Kidney epithelial cell (primary cell): ENCODE data around the gene NTNG1. TPM values are rescaled to one million over a fixed set of nuclear protein-coding genes. Genes with fewer than 3 reads are reported as not detected.

Experiments used
- DNase-seq: peaks from one replicate; pipeline ENCODE4 v3.0.0-alpha.2; 2010; ENCODE audit warnings: low read depth
- H3K27me3 ChIP-seq: 2 replicates; pipeline ENCODE4 v1.6.0; 2011; ENCODE audit warnings: low read length; ENCODE audit not compliant: control insufficient read depth, insufficient read depth
- H3K36me3 ChIP-seq: 2 replicates; pipeline ENCODE4 v1.5.1; 2011; ENCODE audit warnings: low read length; ENCODE audit not compliant: control insufficient read depth, insufficient read depth
- H3K4me3 ChIP-seq: 2 replicates; pipeline ENCODE4 v1.5.1; 2011; ENCODE audit warnings: low read depth, mild to moderate bottlenecking, control low read depth, low read length
- total RNA-seq: library from RNA; depleted of rRNA; stranded (reverse); fragments of >200 nt; gene quantifications from 2 replicates; pipeline ENCODE4 v1.2.3, GENCODE V29; 2015
- TF ChIP-seq, protein P1 (sequence below): IDR thresholded peaks from 2 replicates; pipeline ENCODE4 v1.5.1; 2011; ENCODE audit warnings: mild to moderate bottlenecking, moderate library complexity, low read length, control low read depth, inconsistent platforms; ENCODE audit not compliant: insufficient read depth, poor library complexity, severe bottlenecking

The NTNG1 gene
- total RNA-seq, 1 donor from 2014 or later, result 3.7 TPM

DNA sequence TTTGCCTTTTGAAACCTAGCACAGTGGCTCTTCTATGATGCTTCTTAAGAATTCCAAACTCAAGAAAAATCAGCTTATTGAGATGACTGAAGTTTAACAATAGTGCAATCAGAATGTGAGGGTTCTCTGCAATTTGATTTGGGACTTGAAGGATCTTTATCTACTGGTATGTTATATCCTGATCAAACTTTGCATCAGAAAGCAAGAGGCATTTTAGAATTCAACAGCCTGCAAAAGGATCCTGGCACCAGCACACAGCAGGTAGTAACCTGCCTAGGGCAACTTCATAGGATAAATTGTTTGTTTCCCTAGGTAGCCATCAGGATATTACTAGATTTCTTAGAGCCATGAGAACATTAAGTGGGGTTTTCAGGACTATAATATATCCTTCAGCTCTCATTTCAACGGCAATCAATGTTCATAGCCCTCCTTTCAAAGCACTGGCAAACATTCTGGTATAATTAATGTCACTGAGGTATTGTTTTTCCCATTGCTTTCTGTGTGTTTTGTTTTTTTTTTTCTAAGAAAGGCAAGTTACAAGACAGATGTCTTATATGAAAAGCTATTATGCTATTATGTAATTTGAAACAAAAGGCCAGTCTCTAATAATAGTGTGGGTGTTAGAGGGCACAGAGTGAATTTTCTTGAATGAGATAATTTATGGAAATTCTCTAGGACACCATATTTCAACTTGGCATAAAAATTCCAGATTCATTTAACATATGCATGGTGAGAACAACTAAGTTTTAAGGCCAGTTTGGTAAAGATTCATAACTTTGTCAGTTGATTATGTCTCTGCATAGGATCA lies 34.5 kb downstream of the NTNG1 start:
- no peaks in the 10 kb centered on the region for H3K36me3 ChIP-seq
- no peak for DNase-seq
- no peak overlapping the region for H3K4me3 ChIP-seq
- TF ChIP-seq, protein P1, sequence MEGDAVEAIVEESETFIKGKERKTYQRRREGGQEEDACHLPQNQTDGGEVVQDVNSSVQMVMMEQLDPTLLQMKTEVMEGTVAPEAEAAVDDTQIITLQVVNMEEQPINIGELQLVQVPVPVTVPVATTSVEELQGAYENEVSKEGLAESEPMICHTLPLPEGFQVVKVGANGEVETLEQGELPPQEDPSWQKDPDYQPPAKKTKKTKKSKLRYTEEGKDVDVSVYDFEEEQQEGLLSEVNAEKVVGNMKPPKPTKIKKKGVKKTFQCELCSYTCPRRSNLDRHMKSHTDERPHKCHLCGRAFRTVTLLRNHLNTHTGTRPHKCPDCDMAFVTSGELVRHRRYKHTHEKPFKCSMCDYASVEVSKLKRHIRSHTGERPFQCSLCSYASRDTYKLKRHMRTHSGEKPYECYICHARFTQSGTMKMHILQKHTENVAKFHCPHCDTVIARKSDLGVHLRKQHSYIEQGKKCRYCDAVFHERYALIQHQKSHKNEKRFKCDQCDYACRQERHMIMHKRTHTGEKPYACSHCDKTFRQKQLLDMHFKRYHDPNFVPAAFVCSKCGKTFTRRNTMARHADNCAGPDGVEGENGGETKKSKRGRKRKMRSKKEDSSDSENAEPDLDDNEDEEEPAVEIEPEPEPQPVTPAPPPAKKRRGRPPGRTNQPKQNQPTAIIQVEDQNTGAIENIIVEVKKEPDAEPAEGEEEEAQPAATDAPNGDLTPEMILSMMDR, result no peak
- H3K27me3 ChIP-seq, result no peaks in the 10 kb centered on the region

GRCh38 chr1:107181253-107181969 lies 40.6 kb downstream of the NTNG1 start:
- Histone ChIP-seq H3K36me3 (no peaks in the 10 kb centered on the region), H3K27me3 (no peaks in the 10 kb centered on the region), H3K4me3 (no peak overlapping the region)
- TF ChIP-seq, protein P1, result no peak
- DNase-seq, result no peak

DNA sequence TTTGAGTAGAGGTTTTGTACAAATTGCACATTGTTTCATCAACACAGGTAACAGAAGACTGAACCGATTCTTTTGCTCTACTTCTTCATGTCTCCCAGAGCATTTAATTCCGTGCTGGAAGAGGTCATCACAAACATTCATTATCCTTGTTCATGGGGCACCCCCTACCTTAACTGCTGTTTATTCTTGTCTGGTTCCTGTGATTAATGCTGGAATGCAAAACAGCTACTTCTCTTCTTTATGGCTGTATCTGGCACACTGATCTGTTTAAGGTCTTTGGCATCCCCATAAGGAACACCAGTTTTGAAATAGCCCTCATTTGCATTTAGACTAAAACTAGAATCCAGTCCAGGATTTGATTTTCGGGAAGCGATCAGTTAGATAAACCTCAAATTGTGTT lies 42.2 kb downstream of the NTNG1 start:
- TF ChIP-seq, protein P1, result no peak
- no peak for DNase-seq
- no peaks in the 10 kb centered on the region for H3K36me3 ChIP-seq

GRCh38 chr1:107184888-107185287 lies 44.0 kb downstream of the NTNG1 start:
- DNase-seq, result no peak
- Histone ChIP-seq H3K27me3 (no peaks in the 10 kb centered on the region), H3K36me3 (no peaks in the 10 kb centered on the region), H3K4me3 (no peak overlapping the region)
- TF ChIP-seq, protein P1, result no peak

More for the DNA sequence above, 42.2 kb downstream of the NTNG1 start:
- Histone ChIP-seq H3K27me3 (no peaks in the 10 kb centered on the region), H3K4me3 (no peak overlapping the region)

DNA sequence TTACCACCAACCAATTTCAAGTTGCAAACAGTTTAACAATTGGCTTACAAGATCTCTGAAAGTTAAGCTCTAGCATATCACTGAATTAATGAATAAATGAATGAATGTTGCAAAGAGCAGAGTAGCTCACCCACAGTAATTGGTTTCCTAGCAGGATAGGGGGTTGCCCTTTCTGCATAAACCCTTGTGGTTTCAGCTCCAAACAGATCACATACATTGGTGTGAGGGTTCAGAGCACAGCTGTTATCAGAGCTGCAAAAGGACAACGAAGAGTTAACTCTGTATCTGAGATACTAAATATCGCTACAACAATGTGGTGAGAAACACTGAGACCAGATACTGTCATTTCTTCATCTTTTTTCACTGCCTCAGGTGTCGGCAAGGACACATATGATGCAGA lies 46.6 kb downstream of the NTNG1 start:
- TF ChIP-seq, protein P1, result no peak
- Histone ChIP-seq H3K36me3 (no peaks in the 10 kb centered on the region), H3K4me3 (no peak overlapping the region), H3K27me3 (no peaks in the 10 kb centered on the region)
- DNase-seq, result no peak
